ENCODE data around the gene STARD9.
"Not testable (repeated sequence)": the region's sequence is repeated elsewhere in the genome, so short reads cannot be mapped to it uniquely, and the experiment has no call there.

The STARD9 gene

GRCh38 chr15:42591238-42591934 lies 16.0 kb downstream of the STARD9 start:
- FAIRE-seq, result no peak

GRCh38 chr15:42592716-42593115 lies 17.3 kb downstream of the STARD9 start:
- no peak for FAIRE-seq

DNA sequence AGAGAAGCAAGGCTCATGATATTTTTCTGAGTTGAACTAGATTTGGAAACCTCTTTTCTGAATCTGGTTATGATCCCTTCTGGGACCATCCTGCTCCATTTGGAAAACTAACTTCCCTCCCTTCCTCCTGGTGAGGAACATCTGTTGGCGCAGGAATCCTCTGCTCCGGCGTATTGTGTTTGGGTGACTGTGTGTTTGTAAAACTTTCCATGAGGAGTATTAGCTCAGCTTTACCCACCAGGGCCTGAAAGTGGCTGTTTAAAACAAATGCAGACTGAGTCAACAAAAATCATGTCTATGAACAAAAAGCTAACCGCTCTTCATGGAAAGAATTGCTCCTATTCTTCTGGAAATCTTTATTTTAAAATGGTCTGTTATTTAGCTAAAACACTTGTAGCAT lies 17.7 kb downstream of the STARD9 start:
- FAIRE-seq, result no peak

- FAIRE-seq, result no peak
Measured at GRCh38 chr15:42594095-42594494, 18.7 kb downstream of the STARD9 start.

GRCh38 chr15:42595626-42596240 lies 20.3 kb downstream of the STARD9 start:
- FAIRE-seq, result no peak

DNA sequence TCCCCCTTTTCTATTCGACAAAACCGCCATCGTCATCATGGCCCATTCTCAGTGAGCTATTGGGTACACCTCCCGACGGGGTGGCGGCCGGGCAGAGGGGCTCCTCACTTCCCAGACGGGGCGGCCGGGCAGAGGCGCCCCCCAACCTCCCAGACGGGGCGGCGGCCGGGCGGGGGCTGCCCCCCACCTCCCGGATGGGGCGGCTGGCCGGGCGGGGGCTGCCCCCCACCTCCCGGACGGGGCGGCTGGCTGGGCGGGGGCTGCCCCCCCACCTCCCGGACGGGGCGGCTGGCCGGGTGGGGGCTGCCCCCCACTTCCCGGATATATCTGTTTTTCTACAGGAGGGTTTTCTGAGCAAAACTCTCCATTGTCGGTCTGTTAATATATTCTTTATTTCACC lies 25.9 kb downstream of the STARD9 start:
- FAIRE-seq, result not testable (repeated sequence)

- FAIRE-seq, result no peak
Measured at GRCh38 chr15:42602501-42602900, 27.1 kb downstream of the STARD9 start.

DNA sequence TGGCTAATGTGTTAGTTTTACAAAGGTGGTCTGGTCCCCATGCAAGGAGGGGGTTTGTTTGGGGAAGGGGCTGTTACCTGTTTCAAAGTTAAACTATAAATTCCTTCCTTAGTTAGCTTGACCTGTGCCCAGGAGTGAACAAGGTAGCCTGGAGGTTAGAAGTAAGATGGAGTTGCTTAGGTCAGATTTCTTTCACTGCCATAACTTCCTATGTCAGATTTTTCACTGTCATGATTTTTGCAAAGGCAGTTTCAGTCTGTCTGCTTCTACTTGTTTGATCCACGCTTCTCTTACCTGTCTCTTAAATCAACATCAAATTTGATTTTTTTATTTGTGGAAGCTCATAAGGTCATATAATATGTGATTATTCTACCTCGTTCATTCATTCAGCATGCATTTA lies 28.6 kb downstream of the STARD9 start:
- FAIRE-seq, result no peak

DNA sequence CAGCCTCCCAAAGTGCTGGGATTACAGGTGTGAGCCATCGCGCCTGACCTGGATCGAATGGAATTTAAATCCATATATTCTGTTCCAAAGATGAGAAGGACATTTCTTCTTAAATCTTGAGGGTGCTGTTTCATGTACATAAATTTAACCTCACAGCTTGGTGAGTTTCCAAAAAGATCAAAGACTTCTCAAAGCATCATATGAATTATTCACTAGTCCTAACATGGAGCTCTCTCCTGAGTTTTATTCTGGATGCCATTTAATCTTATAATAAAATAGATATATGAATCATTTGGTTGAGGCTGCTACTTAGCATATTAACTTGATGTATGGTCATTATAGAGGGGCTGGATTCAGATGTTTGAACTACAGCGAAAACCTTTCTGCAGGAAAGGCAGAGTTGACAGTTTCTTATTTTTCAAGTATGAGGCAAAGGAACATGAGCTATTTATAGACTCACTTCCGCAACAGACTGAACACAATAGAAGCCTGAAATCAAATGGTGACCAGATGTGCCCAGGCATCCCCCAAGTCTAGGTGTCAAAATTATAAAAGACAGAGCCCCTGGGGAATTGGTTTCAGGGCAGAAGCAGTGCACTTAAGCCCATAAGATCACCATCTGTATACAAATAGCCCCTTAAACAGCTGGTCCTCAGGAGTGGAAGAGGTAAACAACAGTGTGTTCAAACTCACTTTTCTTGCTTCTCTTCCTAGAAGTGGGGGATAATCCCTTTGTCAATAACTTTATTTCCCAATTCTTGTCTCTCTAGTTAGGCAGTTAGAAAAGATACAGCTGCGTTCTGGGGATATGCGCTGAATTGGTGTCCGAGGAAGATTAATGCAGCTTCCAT lies 29.7 kb downstream of the STARD9 start:
- FAIRE-seq, result no peak

GRCh38 chr15:42605796-42606195 lies 30.4 kb downstream of the STARD9 start:
- FAIRE-seq, result no peak

DNA sequence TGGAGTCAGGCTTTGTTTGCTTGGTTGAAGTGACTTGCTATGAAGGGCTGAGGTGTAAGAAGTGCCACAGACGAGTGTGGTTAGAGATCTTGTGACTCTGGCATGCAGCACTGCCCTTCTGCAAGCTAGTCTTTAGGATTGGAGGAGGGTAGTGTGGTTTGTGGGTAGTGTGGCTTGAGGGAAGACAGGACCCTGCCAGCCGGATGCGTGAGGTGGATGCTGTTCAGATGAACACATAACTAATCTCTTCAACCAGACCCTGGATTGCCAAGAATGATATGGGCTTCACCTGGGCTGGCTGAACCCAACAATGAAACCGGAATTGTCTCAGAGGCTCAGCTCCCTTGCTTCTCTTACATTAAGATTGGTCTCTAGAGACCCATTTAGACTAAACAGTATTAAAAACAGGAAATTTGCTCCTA lies 32.7 kb downstream of the STARD9 start:
- no peak for FAIRE-seq

DNA sequence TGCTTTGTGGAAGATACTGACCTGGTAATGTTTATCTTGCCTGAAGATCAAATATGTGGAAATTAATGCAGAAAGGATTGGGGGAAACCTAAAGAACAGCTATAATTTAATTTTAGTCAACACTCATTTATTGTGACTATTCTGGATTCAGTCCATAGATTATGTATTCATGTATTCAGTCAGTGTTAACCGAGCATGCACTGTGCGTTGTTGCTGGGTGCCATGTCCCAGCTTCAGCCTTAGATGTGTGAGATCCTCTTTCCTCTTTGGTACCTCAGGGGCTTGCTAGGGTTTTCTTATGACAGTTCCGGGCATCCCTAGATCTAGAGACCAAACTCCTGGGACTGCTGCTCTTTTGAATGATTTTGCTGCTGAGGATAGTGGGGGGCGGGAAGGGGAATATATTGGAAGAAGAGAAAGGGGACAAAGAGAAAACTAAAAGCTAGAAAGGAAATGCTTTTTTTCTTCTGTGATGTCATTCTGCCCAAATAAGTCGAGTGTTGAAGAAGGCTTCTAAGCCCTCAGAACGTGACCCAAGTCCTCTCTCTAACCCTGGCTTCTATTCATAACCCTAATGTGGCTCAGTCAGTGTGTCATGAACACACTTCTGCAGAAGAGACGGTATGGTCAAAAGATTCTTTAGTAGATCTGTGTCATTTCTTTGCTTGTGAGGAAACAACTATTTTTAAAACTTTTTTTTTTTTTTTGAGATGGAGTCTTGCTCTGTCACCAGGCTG lies 33.5 kb downstream of the STARD9 start:
- no peak for FAIRE-seq

- FAIRE-seq, result no peak
Measured at GRCh38 chr15:42611532-42611931, 36.1 kb downstream of the STARD9 start.

DNA sequence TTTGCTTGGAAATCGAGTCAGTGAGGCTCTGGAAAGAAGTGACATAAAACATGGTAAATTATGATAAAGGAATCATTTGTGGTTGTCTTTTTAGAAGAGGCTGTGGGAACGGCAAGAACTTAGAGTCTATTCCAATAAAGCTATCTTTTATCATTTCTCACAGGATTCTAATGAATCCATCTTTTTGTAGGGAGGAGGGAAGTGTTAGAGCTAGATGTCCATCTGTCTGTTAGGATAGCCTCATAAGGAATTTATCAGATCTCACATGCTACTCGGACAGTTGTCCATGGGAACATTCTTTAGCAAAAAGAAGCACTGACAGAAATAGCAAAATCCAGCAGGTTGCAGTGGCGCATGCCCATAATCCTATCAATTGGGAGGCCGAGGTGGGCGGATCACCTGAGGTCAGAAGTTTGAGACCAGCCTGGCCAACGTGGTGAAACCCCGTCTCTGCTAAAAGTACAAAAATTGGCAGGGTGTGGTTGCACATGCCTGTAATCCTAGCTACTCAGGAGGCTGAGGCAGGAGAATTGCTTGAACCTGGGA lies 37.0 kb downstream of the STARD9 start:
- FAIRE-seq, result no peak

DNA sequence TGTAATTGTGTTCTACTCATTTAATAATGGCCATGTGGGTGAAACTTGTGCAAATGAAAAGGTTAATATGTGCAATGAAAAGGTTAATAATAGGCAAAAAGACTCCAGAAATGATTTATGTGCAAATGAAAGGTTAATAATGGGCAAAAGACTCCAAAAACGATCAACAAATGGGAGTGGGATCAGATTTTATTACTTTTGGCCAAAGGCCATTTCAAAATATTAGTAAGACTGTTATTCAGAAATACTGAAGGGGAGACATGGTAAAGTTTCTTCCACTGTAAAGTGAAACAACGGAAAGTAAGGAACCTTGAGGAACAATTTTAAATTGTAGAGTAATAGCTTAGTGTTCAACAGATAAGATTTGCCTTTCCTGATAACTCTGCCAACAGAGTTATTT lies 40.7 kb downstream of the STARD9 start:
- no peak for FAIRE-seq

DNA sequence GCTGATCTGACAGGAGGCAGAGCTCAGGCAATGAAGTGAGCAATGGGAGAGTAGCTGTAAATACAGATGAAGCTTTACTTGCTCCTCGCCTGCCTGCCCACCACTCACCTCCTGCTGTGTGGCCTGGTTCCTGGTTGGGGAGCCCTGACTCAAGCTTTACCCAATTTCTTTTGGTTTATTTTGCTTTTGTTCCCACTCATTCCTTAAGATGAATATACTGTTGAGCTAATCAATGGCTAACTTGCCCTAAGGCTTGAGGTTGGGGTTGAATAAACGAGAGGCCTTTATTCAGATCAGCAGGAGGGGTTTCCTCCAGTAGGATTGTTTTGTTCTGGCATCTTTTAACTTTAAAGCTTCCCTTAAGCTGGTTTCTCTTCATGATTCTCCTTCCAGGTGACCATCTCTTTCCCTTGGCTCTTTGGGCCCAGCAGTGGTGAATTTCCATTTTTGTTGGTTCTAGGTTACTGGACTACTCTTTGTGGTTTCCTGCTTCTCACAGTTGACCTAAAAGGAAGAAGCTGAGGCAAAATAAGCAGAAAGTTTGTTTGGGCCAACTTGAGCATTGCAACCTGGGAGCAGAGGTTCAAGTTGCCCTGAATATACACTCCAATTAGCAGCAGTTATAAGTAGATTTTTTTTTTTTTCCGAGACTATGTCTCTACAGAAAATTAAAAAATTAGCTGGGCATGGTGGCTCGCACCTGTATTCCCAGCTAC lies 44.4 kb downstream of the STARD9 start:
- no peak for FAIRE-seq

DNA sequence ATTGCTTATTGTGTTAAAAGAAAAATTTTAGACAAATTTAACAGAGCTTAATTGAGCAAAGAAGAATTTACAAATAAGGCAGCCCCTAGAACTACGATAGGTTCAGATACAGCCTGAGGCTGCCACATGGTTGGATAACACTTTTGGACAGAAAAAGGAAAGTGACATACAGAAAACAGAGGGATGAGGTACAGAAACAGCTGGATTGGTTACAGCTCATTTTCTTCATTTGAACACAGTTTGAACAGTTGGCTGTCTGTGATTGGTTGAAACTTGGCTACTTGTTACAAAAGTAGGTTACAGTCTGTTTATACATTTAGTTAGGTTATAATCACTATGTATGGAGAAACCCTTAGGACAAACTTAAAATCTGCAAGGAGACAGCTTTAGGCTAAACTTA lies 46.0 kb downstream of the STARD9 start:
- FAIRE-seq, result no peak

- no peak for FAIRE-seq
Measured at GRCh38 chr15:42621996-42622925, 46.9 kb downstream of the STARD9 start.

GRCh38 chr15:42623951-42624350 lies 48.5 kb downstream of the STARD9 start:
- no peak for FAIRE-seq

DNA sequence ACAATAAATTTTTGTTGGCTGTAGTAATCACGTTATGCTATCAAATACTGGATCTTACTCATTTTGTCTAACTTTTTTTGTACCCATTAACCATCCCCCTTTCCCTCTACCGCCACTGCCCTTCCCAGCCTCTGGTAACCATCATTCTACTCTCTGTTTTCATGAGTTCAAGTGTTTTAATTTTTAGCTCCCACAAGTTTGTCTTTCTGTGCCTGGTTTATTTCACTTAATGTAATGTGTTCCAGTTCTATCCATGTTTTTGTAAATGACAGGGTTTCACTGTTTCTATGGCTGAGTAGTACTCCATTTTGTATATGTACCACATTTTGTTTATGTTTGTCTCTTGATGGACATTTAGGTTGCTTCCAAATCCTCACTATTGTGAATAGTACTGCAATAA lies 52.1 kb downstream of the STARD9 start:
- no peak for FAIRE-seq

GRCh38 chr15:42628761-42629160 lies 53.4 kb downstream of the STARD9 start:
- FAIRE-seq, result no peak

All from islet of Langerhans (tissue), 1 donor.